Activated effector memory CD4-positive, alpha-beta T cell treated with anti-CD3 and anti-CD28 coated beads, Interleukin-2, amount 50 U/mL, for 16 hours (primary cell): ENCODE measurements around the gene TMC1.

Experiments
- DNase-seq: peaks from one replicate; pipeline ENCODE4 v3.0.0-alpha.2; 2020

Gene TMC1

DNA sequence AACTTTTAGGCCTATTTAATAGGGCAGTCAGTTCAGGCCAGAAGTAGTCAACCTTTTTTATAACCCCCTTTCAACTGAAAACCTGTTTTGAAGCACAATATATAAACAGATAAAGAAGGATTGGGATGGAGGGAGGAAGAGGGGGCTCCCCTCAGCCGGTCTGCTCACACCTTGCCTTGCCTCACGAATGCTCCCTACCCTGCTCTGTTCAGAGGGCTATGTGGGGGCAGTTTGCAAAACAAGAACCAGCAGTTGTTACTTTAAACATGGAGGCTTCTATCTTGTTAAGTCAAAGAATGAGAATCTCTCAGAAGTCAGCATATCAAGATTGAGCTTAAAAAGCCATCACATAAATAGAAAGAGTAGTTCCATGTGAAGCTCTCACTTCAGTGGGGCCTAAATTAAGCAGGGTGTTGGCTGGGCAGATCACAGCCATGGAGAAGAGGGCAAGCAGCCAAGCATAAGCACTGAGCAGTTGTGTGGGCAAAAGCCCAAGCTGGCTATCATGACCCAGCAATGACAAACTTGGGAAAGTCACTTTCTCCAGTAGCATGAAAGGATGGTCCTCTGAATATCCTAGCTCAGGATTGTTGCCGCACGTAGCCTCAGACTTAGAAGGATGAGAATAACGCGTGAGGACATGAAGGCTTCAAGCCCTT lies 360.8 kb downstream of the TMC1 start:
- DNase-seq, result no peak

DNA sequence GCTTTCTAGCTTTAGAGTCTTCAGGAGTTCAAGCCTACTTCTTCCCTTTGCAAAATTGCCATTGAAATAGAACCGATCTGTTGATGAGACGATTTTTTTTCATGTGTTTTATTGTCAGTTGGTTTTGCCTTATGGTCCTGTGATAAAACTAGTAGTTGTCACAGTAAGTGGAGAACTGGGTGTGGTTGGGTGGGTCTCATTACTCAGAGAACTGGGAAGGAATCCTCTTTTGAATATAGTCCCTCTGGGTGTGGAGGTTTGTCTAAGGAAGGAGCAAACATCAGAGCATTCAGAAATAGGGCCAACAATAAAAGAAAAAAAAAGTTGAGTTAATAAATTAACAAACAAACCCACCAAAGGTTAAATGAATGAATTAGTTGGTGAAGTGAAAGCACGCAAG lies 362.5 kb downstream of the TMC1 start:
- no peak for DNase-seq

DNA sequence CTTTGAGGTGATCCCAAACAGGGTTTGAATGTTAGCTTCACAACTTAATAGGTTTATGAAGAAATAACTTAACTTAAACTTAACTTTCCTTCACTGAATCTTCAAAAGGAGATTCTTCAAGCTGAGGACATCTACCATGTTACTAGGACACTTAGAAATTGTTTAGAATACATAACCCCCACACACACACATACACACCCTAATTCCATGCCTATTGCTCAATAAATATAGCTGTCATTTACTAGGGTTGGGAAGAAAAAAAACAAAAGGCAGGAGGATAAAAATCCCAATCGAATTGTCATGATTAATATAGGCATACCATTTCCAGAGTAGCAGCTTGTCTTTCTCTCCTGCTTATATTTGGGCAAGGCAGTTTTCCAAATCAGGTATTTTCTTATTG lies 363.1 kb downstream of the TMC1 start:
- DNase-seq, result no peak
